Measurements from ENCODE around the gene NHERF1. TPM values are rescaled to one million over a fixed set of nuclear protein-coding genes. Genes with fewer than 3 reads are reported as not detected.

Gene NHERF1
- polyA plus RNA-seq, 1 of the 3 experiments (the other 2 are of a cell fraction) = 40.1 TPM

DNA sequence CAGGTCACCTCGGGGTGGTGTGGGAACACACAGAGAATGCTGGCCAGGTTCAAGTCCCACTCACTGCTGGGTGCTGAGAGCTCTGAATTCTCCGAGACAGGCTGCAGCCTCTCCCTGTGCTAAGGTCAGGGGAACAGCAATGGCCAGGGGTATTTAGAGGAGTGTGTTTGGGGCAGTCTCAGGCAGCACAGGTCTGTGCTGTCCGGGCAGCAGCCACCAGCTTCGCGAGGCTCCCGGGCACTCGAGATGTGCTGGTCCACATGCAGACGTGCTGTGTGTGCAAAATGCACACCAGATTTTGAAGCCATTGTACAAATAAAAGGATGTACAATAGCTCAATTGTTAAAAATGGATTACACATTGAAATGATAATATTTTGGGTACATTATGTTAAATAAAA lies 7.1 kb downstream of the NHERF1 start:
- no peaks in the 10 kb centered on the region for H3K27me3 ChIP-seq (ENCODE audit: insufficient read depth)
- POLR2A ChIA-PET = interaction anchor here (0.6 kb wide), 1 partner anchor 325 kb away, joined by 3 read pairs; no protein-coding TSS in a partner anchor
- H3F3A ChIP-seq (replicated peaks; ENCODE audit: insufficient read depth) = peaks cover 4% of the 10 kb centered on the region
- H3K4me2 ChIP-seq = no peak overlapping the region
- no peak overlapping the region for H3K9ac ChIP-seq
- no peak overlapping the region for H3K27ac ChIP-seq (ENCODE audit: low read depth in 2 of 2, low read length in 1 of 2)
- CTCF ChIA-PET = interaction anchor here (0.8 to 48.0 kb wide), 5 partner anchors 1 to 107 kb away, joined by 3 to 1361 read pairs (median 15); partner anchors contain the start of genes NAT9 and NHERF1
- peaks cover 17% of the 10 kb centered on the region; the same call in 1 of the 2 replicates for H3K79me2 ChIP-seq (ENCODE audit: insufficient read depth)
- DNase-seq = no peak
- WGBS (ENCODE audit: low lambda C conversion rate) = 85% methylated on average over 8 of the region's 8 CpGs
- H3K36me3 ChIP-seq (replicated peaks in 1 of 2; ENCODE audit: control insufficient read depth in 1 of 2, insufficient read depth in 2 of 2, low read length in 1 of 2) = no peaks in the 10 kb centered on the region
- no peaks in the 10 kb centered on the region for H3K9me3 ChIP-seq
- no peak overlapping the region for H3K4me3 ChIP-seq (ENCODE audit: low read depth in 2 of 2, low read length in 1 of 2)
- H2AFZ ChIP-seq (ENCODE audit: low read depth) = no peak overlapping the region
- H3K4me1 ChIP-seq (ENCODE audit: control insufficient read depth in 1 of 2, insufficient read depth in 2 of 2, low read depth in 1 of 2, low read length in 1 of 2) = peaks cover 35 to 52% of the 10 kb centered on the region in 2 experiments; a peak in 3 of 4 replicates
- no peaks in the 10 kb centered on the region for H3K9me2 ChIP-seq
- TF ChIP-seq GATA2 (CRISPR knock-in tag; IDR thresholded peaks at IDR 0.05) (no peak), RAD21 (IDR thresholded peaks at IDR 0.05; ENCODE audit: low read length) (no peak), FOSL2 (IDR thresholded peaks at IDR 0.05; ENCODE audit: borderline replicate concordance, low read depth) (no peak), FOXJ3 (CRISPR knock-in tag; IDR thresholded peaks at IDR 0.05) (no peak), YY1 (IDR thresholded peaks at IDR 0.05; ENCODE audit: low read depth) (no peak), NRF1 (IDR thresholded peaks at IDR 0.05; ENCODE audit: low read depth, low read length) (no peak), NFIC (IDR thresholded peaks at IDR 0.05; ENCODE audit: borderline replicate concordance) (no peak), SMC3 (IDR thresholded peaks at IDR 0.05; ENCODE audit: low read depth, low read length) (no peak), POLR2AphosphoS5 (IDR thresholded peaks at IDR 0.05; ENCODE audit: low read depth, low read length) (no peak), CHD2 (IDR thresholded peaks at IDR 0.05; ENCODE audit: low read length, partially characterized antibody) (no peak), MXI1 (IDR thresholded peaks at IDR 0.05; ENCODE audit: low read depth, low read length) (no peak)
- TF ChIP-seq, protein P1, sequence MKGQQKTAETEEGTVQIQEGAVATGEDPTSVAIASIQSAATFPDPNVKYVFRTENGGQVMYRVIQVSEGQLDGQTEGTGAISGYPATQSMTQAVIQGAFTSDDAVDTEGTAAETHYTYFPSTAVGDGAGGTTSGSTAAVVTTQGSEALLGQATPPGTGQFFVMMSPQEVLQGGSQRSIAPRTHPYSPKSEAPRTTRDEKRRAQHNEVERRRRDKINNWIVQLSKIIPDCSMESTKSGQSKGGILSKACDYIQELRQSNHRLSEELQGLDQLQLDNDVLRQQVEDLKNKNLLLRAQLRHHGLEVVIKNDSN (IDR thresholded peaks at IDR 0.05; ENCODE audit: borderline replicate concordance, low read depth) = no peak
- TF ChIP-seq, protein P2, sequence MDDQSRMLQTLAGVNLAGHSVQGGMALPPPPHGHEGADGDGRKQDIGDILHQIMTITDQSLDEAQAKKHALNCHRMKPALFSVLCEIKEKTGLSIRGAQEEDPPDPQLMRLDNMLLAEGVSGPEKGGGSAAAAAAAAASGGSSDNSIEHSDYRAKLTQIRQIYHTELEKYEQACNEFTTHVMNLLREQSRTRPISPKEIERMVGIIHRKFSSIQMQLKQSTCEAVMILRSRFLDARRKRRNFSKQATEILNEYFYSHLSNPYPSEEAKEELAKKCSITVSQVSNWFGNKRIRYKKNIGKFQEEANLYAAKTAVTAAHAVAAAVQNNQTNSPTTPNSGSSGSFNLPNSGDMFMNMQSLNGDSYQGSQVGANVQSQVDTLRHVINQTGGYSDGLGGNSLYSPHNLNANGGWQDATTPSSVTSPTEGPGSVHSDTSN (IDR thresholded peaks at IDR 0.05) = no peak
- TF ChIP-seq, protein P3, sequence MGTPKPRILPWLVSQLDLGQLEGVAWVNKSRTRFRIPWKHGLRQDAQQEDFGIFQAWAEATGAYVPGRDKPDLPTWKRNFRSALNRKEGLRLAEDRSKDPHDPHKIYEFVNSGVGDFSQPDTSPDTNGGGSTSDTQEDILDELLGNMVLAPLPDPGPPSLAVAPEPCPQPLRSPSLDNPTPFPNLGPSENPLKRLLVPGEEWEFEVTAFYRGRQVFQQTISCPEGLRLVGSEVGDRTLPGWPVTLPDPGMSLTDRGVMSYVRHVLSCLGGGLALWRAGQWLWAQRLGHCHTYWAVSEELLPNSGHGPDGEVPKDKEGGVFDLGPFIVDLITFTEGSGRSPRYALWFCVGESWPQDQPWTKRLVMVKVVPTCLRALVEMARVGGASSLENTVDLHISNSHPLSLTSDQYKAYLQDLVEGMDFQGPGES (IDR thresholded peaks at IDR 0.05; ENCODE audit: low read depth, low read length) = no peak
- no peaks in the 10 kb centered on the region for H4K20me1 ChIP-seq (ENCODE audit: insufficient read depth)

DNA sequence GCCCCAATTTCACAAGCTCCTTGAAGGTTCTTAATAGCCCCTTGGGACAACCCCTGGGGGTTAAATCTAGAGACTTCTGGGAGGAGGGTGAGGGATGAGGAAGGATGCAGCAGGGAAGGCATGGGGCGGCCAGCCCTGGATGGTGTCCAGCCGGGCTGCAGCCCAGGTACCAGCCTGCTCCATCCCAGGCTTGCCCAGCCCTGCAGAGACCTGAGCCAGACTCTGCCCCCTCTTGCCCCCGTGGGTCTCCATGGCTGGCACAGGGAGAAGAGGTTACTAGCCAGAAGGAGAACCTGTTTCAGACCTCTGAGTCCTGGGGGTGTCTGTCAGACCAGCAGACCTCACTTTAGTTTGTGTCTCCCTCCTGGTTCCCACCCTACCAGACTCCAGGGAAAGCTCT lies 8.5 kb downstream of the NHERF1 start:
- peaks cover 14% of the 10 kb centered on the region; the same call in 1 of the 2 replicates for H3K79me2 ChIP-seq (ENCODE audit: insufficient read depth)
- peaks cover 45 to 53% of the 10 kb centered on the region in 2 experiments; a peak in 3 of 4 replicates for H3K4me1 ChIP-seq (ENCODE audit: control insufficient read depth in 1 of 2, insufficient read depth in 2 of 2, low read depth in 1 of 2, low read length in 1 of 2)
- 90% methylated on average over 2 of the region's 3 CpGs for whole genome bisulfite sequencing (ENCODE audit: low lambda C conversion rate)
- CTCF ChIA-PET = interaction anchor here (0.8 to 48.0 kb wide), 7 partner anchors 2 to 557 kb away, joined by 3 to 1361 read pairs (median 5); partner anchors contain the start of genes NAT9 and NHERF1
- H3K9me3 ChIP-seq = no peaks in the 10 kb centered on the region
- H3K9ac ChIP-seq = no peak overlapping the region
- H3K4me3 ChIP-seq (ENCODE audit: low read depth in 2 of 2, low read length in 1 of 2) = no peak overlapping the region
- H3K36me3 ChIP-seq (replicated peaks in 1 of 2; ENCODE audit: control insufficient read depth in 1 of 2, insufficient read depth in 2 of 2, low read length in 1 of 2) = no peaks in the 10 kb centered on the region
- H3K27me3 ChIP-seq (ENCODE audit: insufficient read depth) = no peaks in the 10 kb centered on the region
- H3K4me2 ChIP-seq = 0 out of 2 replicates have a peak overlapping the region, but pooled peaks have one; percentile 17
- POLR2A ChIA-PET = interaction anchor here (1.3 kb wide), 1 partner anchor 8 kb away, joined by 4 read pairs; no protein-coding TSS in a partner anchor
- H4K20me1 ChIP-seq (ENCODE audit: insufficient read depth) = no peaks in the 10 kb centered on the region
- no peak overlapping the region for H2AFZ ChIP-seq (ENCODE audit: low read depth)
- no peak overlapping the region; a peak in 1 of 4 replicates for H3K27ac ChIP-seq (ENCODE audit: low read depth in 2 of 2, low read length in 1 of 2)
- no peaks in the 10 kb centered on the region for H3K9me2 ChIP-seq
- no peak for DNase-seq
- TF ChIP-seq TCF12 (IDR thresholded peaks at IDR 0.05) (no peak), NRF1 (IDR thresholded peaks at IDR 0.05; ENCODE audit: low read depth, low read length) (no peak), ELF1 (IDR thresholded peaks at IDR 0.05) (no peak), RAD21 (IDR thresholded peaks at IDR 0.05; ENCODE audit: low read length) (no peak)
- TF ChIP-seq, protein P1 (IDR thresholded peaks at IDR 0.05; ENCODE audit: borderline replicate concordance, low read depth) = no peak
- TF ChIP-seq, protein P3 (IDR thresholded peaks at IDR 0.05; ENCODE audit: low read depth, low read length) = no peak
- peaks cover 4% of the 10 kb centered on the region for H3F3A ChIP-seq (replicated peaks; ENCODE audit: insufficient read depth)

Measured in SK-N-SH (cell line).